Measurements from ENCODE around the gene CYSTM1.
"Not testable (repeated sequence)": the region's sequence is repeated elsewhere in the genome, so short reads cannot be mapped to it uniquely, and the experiment has no call there.

CYSTM1 gene

GRCh38 chr5:140181002-140181483, 6.1 kb downstream of the CYSTM1 start:
- DNase-seq: no peak

GRCh38 chr5:140181525-140181924, 6.5 kb downstream of the CYSTM1 start:
- DNase-seq: no peak

- DNase-seq: no peak
Measured at GRCh38 chr5:140182075-140182711, 7.2 kb downstream of the CYSTM1 start.

GRCh38 chr5:140182803-140183367, 7.9 kb downstream of the CYSTM1 start:
- DNase-seq: no peak

GRCh38 chr5:140185409-140185808, 10.4 kb downstream of the CYSTM1 start:
- DNase-seq: no peak

- DNase-seq: no peak
Measured at GRCh38 chr5:140186267-140186671, 11.3 kb downstream of the CYSTM1 start.

- DNase-seq: no peak
Measured at GRCh38 chr5:140189253-140189652, 14.3 kb downstream of the CYSTM1 start.

GRCh38 chr5:140189977-140190871, 15.2 kb downstream of the CYSTM1 start:
- no peak for DNase-seq

GRCh38 chr5:140190872-140191218, 15.9 kb downstream of the CYSTM1 start:
- DNase-seq: no peak

- no peak for DNase-seq
Measured at GRCh38 chr5:140192715-140193430, 17.9 kb downstream of the CYSTM1 start.

GRCh38 chr5:140194662-140195061, 19.7 kb downstream of the CYSTM1 start:
- no peak for DNase-seq

GRCh38 chr5:140196115-140196814, 21.3 kb downstream of the CYSTM1 start:
- no peak for DNase-seq

GRCh38 chr5:140197023-140197422, 22.0 kb downstream of the CYSTM1 start:
- no peak for DNase-seq

- DNase-seq: not testable (repeated sequence)
Measured at GRCh38 chr5:140198915-140199314, 23.9 kb downstream of the CYSTM1 start.

GRCh38 chr5:140202078-140202477, 27.1 kb downstream of the CYSTM1 start:
- DNase-seq: no peak

- no peak for DNase-seq
Measured at GRCh38 chr5:140202610-140203009, 27.6 kb downstream of the CYSTM1 start.

- no peak for DNase-seq
Measured at GRCh38 chr5:140205216-140205615, 30.2 kb downstream of the CYSTM1 start.

GRCh38 chr5:140205952-140206351, 31.0 kb downstream of the CYSTM1 start:
- no peak for DNase-seq

- DNase-seq: no peak
Measured at GRCh38 chr5:140207250-140207964, 32.4 kb downstream of the CYSTM1 start.

- no peak for DNase-seq
Measured at GRCh38 chr5:140208065-140208464, 33.1 kb downstream of the CYSTM1 start.

- no peak for DNase-seq
Measured at GRCh38 chr5:140213370-140213983, 38.5 kb downstream of the CYSTM1 start.
